ENCODE results near the gene TTC33. TPM values are rescaled to one million over a fixed set of nuclear protein-coding genes. Genes with fewer than 3 reads are reported as not detected.

Gene TTC33
- total and polyA plus RNA-seq, 2 of the 4 experiments (the other 2 are of a cell fraction) = 3.1 to 8.1 TPM

GRCh38 chr5:40778133-40778532 is 22.4 kb upstream of the TTC33 start:
- no peak overlapping the region for H2BK20ac ChIP-seq (ENCODE audit: low read depth, low read length)
- H3K18ac ChIP-seq (ENCODE audit: low read depth, low read length) = no peak overlapping the region
- DNase-seq = no peak
- no peak overlapping the region for H4K5ac ChIP-seq (ENCODE audit: low read depth, low read length)
- no peak overlapping the region for H3K14ac ChIP-seq (replicated peaks; ENCODE audit: low read depth, low read length)
- no peak overlapping the region for H4K8ac ChIP-seq (ENCODE audit: low read depth in 2 of 2, low read length in 2 of 2)
- dilution Hi-C loops (cut with HindIII; ENCODE audit: low sequenced_read_pairs, unreplicated experiment) = no loop called here
- no peak overlapping the region for H2BK15ac ChIP-seq (ENCODE audit: low read depth, low read length)
- no peak overlapping the region for H3K23ac ChIP-seq (ENCODE audit: low read depth, low read length)
- intact Hi-C loops (cut with micrococcal nuclease) = no loop called here
- H3K9me3 ChIP-seq (ENCODE audit: control insufficient read depth, insufficient read depth, low read length) = no peaks in the 10 kb centered on the region
- no peak for ATAC-seq (ENCODE audit: low read depth)
- H2BK5ac ChIP-seq (ENCODE audit: low read depth, low read length, poor library complexity, severe bottlenecking) = no peak overlapping the region
- H4K91ac ChIP-seq (ENCODE audit: insufficient read depth, low read depth, low read length) = no peak overlapping the region
- H3K4me2 ChIP-seq (ENCODE audit: low read depth, low read length) = no peak overlapping the region
- H3K36me3 ChIP-seq (ENCODE audit: control insufficient read depth, insufficient read depth, low read length) = peaks cover 17% of the 10 kb centered on the region
- no peaks in the 10 kb centered on the region; the same call in 1 of the 2 replicates for H3K9me1 ChIP-seq (ENCODE audit: insufficient read depth, low read length)
- H4K20me1 ChIP-seq (ENCODE audit: insufficient read depth, low read length) = peaks cover 57% of the 10 kb centered on the region
- no peaks in the 10 kb centered on the region for H3K27me3 ChIP-seq (ENCODE audit: control insufficient read depth, insufficient read depth, low read length)
- no peak overlapping the region for H2BK120ac ChIP-seq (ENCODE audit: low read depth, low read length)
- H3K56ac ChIP-seq (ENCODE audit: extremely low read depth, insufficient read depth, low read length) = no peak overlapping the region
- BruUV-seq (replicated peaks) = no TSS peak
- H2AFZ ChIP-seq (replicated peaks; ENCODE audit: low read length, poor library complexity) = no peak overlapping the region
- no peak overlapping the region for H3K4me3 ChIP-seq (ENCODE audit: insufficient read depth, low read depth, low read length)
- no peak overlapping the region for H3K9ac ChIP-seq (ENCODE audit: low read depth, low read length)
- POLR2A ChIA-PET (ENCODE audit: unreplicated experiment) = no interaction called here
- peaks cover 7% of the 10 kb centered on the region for H3K4me1 ChIP-seq (ENCODE audit: control insufficient read depth, insufficient read depth, low read length)
- no peak overlapping the region for H2AK5ac ChIP-seq (ENCODE audit: low read depth, low read length)
- in situ Hi-C loops (cut with MboI; ENCODE audit: low sequenced_read_pairs) = no loop called here
- CTCF ChIA-PET = no interaction called here
- H3K27ac ChIP-seq (ENCODE audit: insufficient read depth, low read length) = no peak overlapping the region
- H3K4ac ChIP-seq (ENCODE audit: low read depth, low read length) = no peak overlapping the region
- H2AK9ac ChIP-seq (replicated peaks; ENCODE audit: low read depth, low read length, poor library complexity) = no peak overlapping the region
- H3K79me1 ChIP-seq (ENCODE audit: low read depth in 1 of 2, low read length in 2 of 2) = peaks cover 28 to 46% of the 10 kb centered on the region in 2 experiments
- TF ChIP-seq CTCF (conservative IDR thresholded peaks at IDR 0.05; ENCODE audit: low read depth, low read length) (no peak), BHLHE40 (IDR thresholded peaks at IDR 0.05; ENCODE audit: low read depth, low read length) (no peak), CEBPB (IDR thresholded peaks at IDR 0.05; ENCODE audit: low read depth, low read length) (no peak), CHD1 (IDR thresholded peaks at IDR 0.05; ENCODE audit: low read depth, low read length) (no peak), MAZ (IDR thresholded peaks at IDR 0.05; ENCODE audit: borderline replicate concordance, low read depth, low read length) (no peak), FOS (IDR thresholded peaks at IDR 0.05; ENCODE audit: low read depth, low read length) (no peak), RCOR1 (IDR thresholded peaks at IDR 0.05; ENCODE audit: insufficient replicate concordance, low read length) (no peak), NFE2L2 (IDR thresholded peaks at IDR 0.05; ENCODE audit: low read depth, low read length) (no peak), ELK1 (IDR thresholded peaks at IDR 0.05; ENCODE audit: borderline replicate concordance, low read depth, low read length) (no peak), SMC3 (IDR thresholded peaks at IDR 0.05; ENCODE audit: low read depth, low read length) (no peak), MAFK (IDR thresholded peaks at IDR 0.05; ENCODE audit: low read depth, low read length) (no peak), RFX5 (IDR thresholded peaks at IDR 0.05; ENCODE audit: low read depth, low read length) (no peak), USF2 (IDR thresholded peaks at IDR 0.05; ENCODE audit: low read depth, low read length) (no peak), MXI1 (IDR thresholded peaks at IDR 0.05; ENCODE audit: borderline replicate concordance, low read depth, low read length) (no peak), POLR2A (IDR thresholded peaks at IDR 0.05; ENCODE audit: low read depth, low read length) (no peak)
- WGBS, 2 experiments (ENCODE audit: extremely low coverage in 2 of 2, insufficient read length in 1 of 2) = no CpG with 5 or more reads among the region's 1 CpG

All from IMR-90 (cell line).